ENCODE data around the gene GMEB1. TPM values are rescaled to one million over a fixed set of nuclear protein-coding genes. Genes with fewer than 3 reads are reported as not detected.

GMEB1 gene
- total RNA-seq (14.9 TPM), polyA plus RNA-seq (ENCODE audit: insufficient read depth, low read depth, low replicate concordance) (4.0 TPM)
- long read RNA-seq, donor 1, full-length matches to known transcripts: 2 of 2 reads
- long read RNA-seq, donor 1, partial matches to known transcripts: 0 of 2 reads
- long read RNA-seq, donor 1, other reads (novel, unspliced or antisense): 0 of 2 reads
- long read RNA-seq, donor 2, full-length matches to known transcripts: 3 of 3 reads
- long read RNA-seq, donor 2, partial matches to known transcripts: 0 of 3 reads
- long read RNA-seq, donor 2, other reads (novel, unspliced or antisense): 0 of 3 reads
- long read RNA-seq, donor 3, full-length matches to known transcripts: 3 of 3 reads
- long read RNA-seq, donor 3, partial matches to known transcripts: 0 of 3 reads
- long read RNA-seq, donor 3, other reads (novel, unspliced or antisense): 0 of 3 reads
- long read RNA-seq, donor 4, full-length matches to known transcripts: 2 of 2 reads
- long read RNA-seq, donor 4, partial matches to known transcripts: 0 of 2 reads
- long read RNA-seq, donor 4, other reads (novel, unspliced or antisense): 0 of 2 reads
- long read RNA-seq, donor 5: 0 reads
- long read RNA-seq, donor 6, partial matches to known transcripts: 0 of 2 reads
- long read RNA-seq, donor 6, other reads (novel, unspliced or antisense): 0 of 2 reads
- long read RNA-seq, donor 7, full-length matches to known transcripts: 7 of 11 reads
- long read RNA-seq, donor 7, partial matches to known transcripts: 1 of 11 reads
- long read RNA-seq, donor 7, other reads (novel, unspliced or antisense): 3 of 11 reads
- long read RNA-seq, donor 8, partial matches to known transcripts: 0 of 2 reads
- long read RNA-seq, donor 8, other reads (novel, unspliced or antisense): 0 of 2 reads
- long read RNA-seq, donor 9, full-length matches to known transcripts: 3 of 3 reads
- long read RNA-seq, donor 9, partial matches to known transcripts: 0 of 3 reads
- long read RNA-seq, donor 9, other reads (novel, unspliced or antisense): 0 of 3 reads
- long read RNA-seq, donor 10, partial matches to known transcripts: 0 of 1 reads
- long read RNA-seq, donor 10, other reads (novel, unspliced or antisense): 0 of 1 reads

- intact Hi-C loops (cut with DNase I): no loop called here
- no peak for FAIRE-seq
- TF ChIP-seq CTCF (IDR thresholded peaks at IDR 0.05; ENCODE audit: borderline replicate concordance, extremely low read depth, insufficient read depth): no peak
These were observed at the start of gene GMEB1 for GRCh38 chr1:28668191-28668955. GMEB1 (plus strand) TSS chr1:28668784; CDS start chr1:28683613, 14,829 bp downstream.

GRCh38 chr1:28631713-28632112 is 36.9 kb upstream of the GMEB1 start:
- Histone ChIP-seq H3K9ac (ENCODE audit: low read length in 3 of 3) (no peak overlapping the region), H3K4me3 (ENCODE audit: low read length in 3 of 3) (no peak overlapping the region), H3K9me3 (ENCODE audit: control insufficient read depth in 2 of 3, insufficient read depth in 1 of 3, low read length in 3 of 3) (no peaks in the 10 kb centered on the region), H3K4me1 (ENCODE audit: control insufficient read depth in 2 of 3, insufficient read depth in 2 of 3, low read depth in 1 of 3, low read length in 3 of 3) (no peaks in the 10 kb centered on the region), H3K27me3 (ENCODE audit: control insufficient read depth, insufficient read depth, low read length) (no peaks in the 10 kb centered on the region), H3K27ac (ENCODE audit: low read depth in 2 of 2, low read length in 2 of 2) (no peak overlapping the region), H3K36me3 (ENCODE audit: control insufficient read depth in 2 of 3, insufficient read depth in 3 of 3, low read length in 3 of 3) (no peaks in the 10 kb centered on the region)
- FAIRE-seq (no peak), DNase-seq (no peak)
- no peak for TF ChIP-seq CTCF (IDR thresholded peaks at IDR 0.05; ENCODE audit: borderline replicate concordance, extremely low read depth, insufficient read depth)
- intact Hi-C loops (cut with DNase I): no loop called here

More at GRCh38 chr1:28668191-28668955, at the start of gene GMEB1:
- Histone ChIP-seq H3K27me3 (ENCODE audit: control insufficient read depth, insufficient read depth, low read length) (no peaks in the 10 kb centered on the region), H3K4me3 (ENCODE audit: low read length in 3 of 3) (peak within 1 kb of the TSS; percentile 77 to 86 (median 84)), H3K27ac (ENCODE audit: low read depth in 2 of 2, low read length in 2 of 2) (peak within 1 kb of the TSS; percentile 90 to 98), H3K4me1 (ENCODE audit: control insufficient read depth in 2 of 3, insufficient read depth in 2 of 3, low read depth in 1 of 3, low read length in 3 of 3) (peaks cover 0 to 4% (median 4%) of the 10 kb centered on the region in 3 donors), H3K9ac (ENCODE audit: low read length in 3 of 3) (peak within 1 kb of the TSS; percentile 76 to 97 (median 90)), H3K36me3 (ENCODE audit: control insufficient read depth in 2 of 3, insufficient read depth in 3 of 3, low read length in 3 of 3) (no peaks in the 10 kb centered on the region), H3K9me3 (ENCODE audit: control insufficient read depth in 2 of 3, insufficient read depth in 1 of 3, low read length in 3 of 3) (no peaks in the 10 kb centered on the region)
- DNase-seq: peak; percentile 90 to 97 (median 95)

- intact Hi-C loops (cut with DNase I): no loop called here
- Histone ChIP-seq H3K36me3 (ENCODE audit: control insufficient read depth in 2 of 3, insufficient read depth in 3 of 3, low read length in 3 of 3) (no peaks in the 10 kb centered on the region), H3K9me3 (ENCODE audit: control insufficient read depth in 2 of 3, insufficient read depth in 1 of 3, low read length in 3 of 3) (no peaks in the 10 kb centered on the region), H3K4me1 (ENCODE audit: control insufficient read depth in 2 of 3, insufficient read depth in 2 of 3, low read depth in 1 of 3, low read length in 3 of 3) (no peaks in the 10 kb centered on the region), H3K9ac (ENCODE audit: low read length in 3 of 3) (no peak overlapping the region), H3K27me3 (ENCODE audit: control insufficient read depth, insufficient read depth, low read length) (no peaks in the 10 kb centered on the region), H3K4me3 (ENCODE audit: low read length in 3 of 3) (no peak overlapping the region), H3K27ac (ENCODE audit: low read depth in 2 of 2, low read length in 2 of 2) (no peak overlapping the region)
- DNase-seq: no peak
- no peak for FAIRE-seq
- no peak for TF ChIP-seq CTCF (IDR thresholded peaks at IDR 0.05; ENCODE audit: borderline replicate concordance, extremely low read depth, insufficient read depth)
These were observed 36.0 kb upstream of the GMEB1 start for GRCh38 chr1:28632560-28632959.

Data from kidney (tissue), 22 donors.